SK-N-SH (cell line): ENCODE measurements around the gene HRH1. TPM values are rescaled to one million over a fixed set of nuclear protein-coding genes. Genes with fewer than 3 reads are reported as not detected.
"Not testable (repeated sequence)": the region's sequence is repeated elsewhere in the genome, so short reads cannot be mapped to it uniquely, and the experiment has no call there.

Experiments used
- CTCF ChIA-PET: fragments of 300-600, 350-600 bp; formaldehyde crosslinking; extraction: SDS; loops from one replicate; lab custom pipeline; 2021; lab: Yijun Ruan, JAX
- POLR2A ChIA-PET: fragments of 350-600 bp; sonication (Branson Sonifier 250); formaldehyde crosslinking; extraction: SDS; loops from one replicate; lab custom pipeline; 2020; ENCODE audit warnings: antibody characterized with exemption, inconsistent platforms; lab: Yijun Ruan, JAX
- DNase-seq: peaks from one replicate; pipeline ENCODE4 v3.0.0; 2012
- H2AFZ ChIP-seq: fragments of 200-600 bp; sonication (generic); 2 replicates; pipeline ENCODE4 v1.8.1; 2016; ENCODE audit warnings: antibody characterized with exemption, mild to moderate bottlenecking, low read depth
- H3F3A ChIP-seq: fragments of 200-600 bp; sonication (generic); replicated peaks from 2 replicates; pipeline ENCODE3; 2016; ENCODE audit warnings: antibody characterized with exemption, mild to moderate bottlenecking; ENCODE audit not compliant: insufficient read depth
- H3K27ac ChIP-seq, 2 experiments: fragments of 200-500 bp in 1 of 2; fragments of 200-600 bp in 1 of 2; sonication (Bioruptor generic) in 1 of 2; sonication (generic), shearing (Covaris generic) in 1 of 2; 2 replicates each; pipeline versions ENCODE4 v1.5.1 to v1.6.1; 2014 to 2016; ENCODE audit warnings: low read depth in 2 of 2, inconsistent platforms in 1 of 2, low read length in 1 of 2, mild to moderate bottlenecking in 1 of 2, mixed read lengths in 1 of 2
- H3K27me3 ChIP-seq: fragments of 200-600 bp; sonication (generic), shearing (Covaris generic); 2 replicates; pipeline ENCODE4 v1.6.1; 2016; ENCODE audit warnings: mixed run types; ENCODE audit not compliant: insufficient read depth
- H3K36me3 ChIP-seq, 2 experiments: fragments of 200-500 bp in 1 of 2; fragments of 200-600 bp in 1 of 2; sonication (Bioruptor generic) in 1 of 2; sonication (generic) in 1 of 2; replicated peaks in 1 of 2; 2 replicates each; pipeline versions ENCODE3 to v1.5.1; 2014 to 2016; ENCODE audit warnings: low read length in 1 of 2, mild to moderate bottlenecking in 1 of 2; ENCODE audit not compliant: insufficient read depth in 2 of 2, control insufficient read depth in 1 of 2
- H3K4me1 ChIP-seq, 2 experiments: fragments of 200-500 bp in 1 of 2; fragments of 200-600 bp in 1 of 2; sonication (Bioruptor generic) in 1 of 2; sonication (generic), shearing (Covaris generic) in 1 of 2; 2 replicates each; pipeline versions ENCODE4 v1.5.1 to v1.6.1; 2014 to 2016; ENCODE audit warnings: low read depth in 1 of 2, low read length in 1 of 2, mixed run types in 1 of 2; ENCODE audit not compliant: insufficient read depth in 2 of 2, control insufficient read depth in 1 of 2
- H3K4me2 ChIP-seq: fragments of 200-600 bp; sonication (generic), shearing (Covaris generic); 2 replicates; pipeline ENCODE4 v1.6.1; 2017; ENCODE audit warnings: mixed run types
- H3K4me3 ChIP-seq, 2 experiments: fragments of 200-500 bp in 1 of 2; fragments of 200-600 bp in 1 of 2; sonication (Bioruptor generic) in 1 of 2; sonication (generic), shearing (Covaris generic) in 1 of 2; 2 replicates each; pipeline versions ENCODE4 v1.5.1 to v1.8.1; 2014 to 2016; ENCODE audit warnings: low read depth in 2 of 2, inconsistent platforms in 1 of 2, low read length in 1 of 2, mild to moderate bottlenecking in 1 of 2, mixed read lengths in 1 of 2, moderate library complexity in 1 of 2
- H3K79me2 ChIP-seq: fragments of 200-600 bp; sonication (generic); 2 replicates; pipeline ENCODE4 v1.8.1; 2017; ENCODE audit warnings: mild to moderate bottlenecking; ENCODE audit not compliant: insufficient read depth
- H3K9ac ChIP-seq: fragments of 200-600 bp; sonication (generic); 2 replicates; pipeline ENCODE4 v1.6.1; 2017; ENCODE audit warnings: mixed run types
- H3K9me2 ChIP-seq: fragments of 200-600 bp; sonication (generic); 2 replicates; pipeline ENCODE4 v1.6.1; 2017; ENCODE audit warnings: mixed run types
- H3K9me3 ChIP-seq: fragments of 200-600 bp; sonication (generic); 2 replicates; pipeline ENCODE4 v1.6.1; 2017; ENCODE audit warnings: mixed run types, mild to moderate bottlenecking, moderate library complexity
- H4K20me1 ChIP-seq: fragments of 200-600 bp; sonication (generic); 2 replicates; pipeline ENCODE4 v1.6.1; 2017; ENCODE audit warnings: mild to moderate bottlenecking, mixed run types; ENCODE audit not compliant: insufficient read depth
- CHD2 ChIP-seq: fragments of 150-350 bp; IDR thresholded peaks from 2 replicates; pipeline ENCODE4 v1.6.1; 2018; ENCODE audit warnings: low read length; ENCODE audit not compliant: partially characterized antibody
- CTCF ChIP-seq: fragments of 200-600 bp; sonication (generic); IDR thresholded peaks from 2 replicates; pipeline ENCODE4 v1.6.1; 2017; ENCODE audit warnings: antibody characterized with exemption, mild to moderate bottlenecking, moderate library complexity
- EP300 ChIP-seq, 2 experiments: IDR thresholded peaks; 2 replicates each; pipeline versions ENCODE4 v1.4.0 to v1.6.1; 2012; ENCODE audit warnings: borderline replicate concordance in 1 of 2, low read depth in 1 of 2, low read length in 1 of 2
- MAX ChIP-seq: IDR thresholded peaks from 2 replicates; pipeline ENCODE4 v1.4.0; 2012; ENCODE audit warnings: low read depth
- NFIC ChIP-seq: IDR thresholded peaks from 2 replicates; pipeline ENCODE4 v1.4.0; 2012; ENCODE audit warnings: borderline replicate concordance
- TAF1 ChIP-seq: IDR thresholded peaks from 2 replicates; pipeline ENCODE4 v1.6.1; 2012; ENCODE audit warnings: low read depth, mild to moderate bottlenecking, low read length, moderate library complexity, borderline replicate concordance
- USF1 ChIP-seq: IDR thresholded peaks from 2 replicates; pipeline ENCODE4 v1.4.0; 2012; ENCODE audit warnings: low read depth, borderline replicate concordance
- WGBS: methylation state at CpG from one replicate; pipeline ENCODE4 v1.1.6; 2017; ENCODE audit warnings: low lambda C conversion rate; 5-methylcytosine and 5-hydroxymethylcytosine counted together
- polyA plus RNA-seq, 3 experiments: library from polyadenylated mRNA; depleted of rRNA; stranded (reverse); fragments of >200 nt; gene quantifications; 2 replicates each; pipeline ENCODE4 v1.2.3, GENCODE V29; 2012

Gene HRH1
- 6.2 and 7.7 TPM in 2 replicates for polyA plus RNA-seq (2012; rRNA removed)
- polyA plus RNA-seq (2012; cell fraction: cytosol; rRNA removed): 6.9 and 7.3 TPM in 2 replicates
- 3.6 and 7.6 TPM in 2 replicates for polyA plus RNA-seq (2012; cell fraction: nucleus; rRNA removed)

- H3K79me2 ChIP-seq: peaks cover 56% of the 10 kb centered on the region
- ChIA-PET POLR2A (interaction anchor here (1.2 kb wide), 1 partner anchor 118 kb away, joined by 3 read pairs; the partner anchor contains the start of gene ATG7), CTCF (interaction anchor here (0.6 to 5.7 kb wide), 37 partner anchors 9 to 396 kb away, joined by 3 to 72 read pairs (median 5); no protein-coding TSS in a partner anchor)
- H3K36me3 ChIP-seq: peaks cover 0 to 5% of the 10 kb centered on the region in 2 experiments
- DNase-seq: peak; percentile 80
- peak within 1 kb of the TSS; percentile 37 for H2AFZ ChIP-seq
- H3K9ac ChIP-seq: peak within 1 kb of the TSS; percentile 96
- no peaks in the 10 kb centered on the region for H3K9me3 ChIP-seq
- H3F3A ChIP-seq: peaks cover 19% of the 10 kb centered on the region
- H3K4me3 ChIP-seq: peak within 1 kb of the TSS; percentile 71 to 86
- peak within 1 kb of the TSS in 1 of 2 experiments; percentile 85; a peak in 3 of 4 replicates for H3K27ac ChIP-seq
- peak within 1 kb of the TSS; percentile 85 for H3K4me2 ChIP-seq
- no peaks in the 10 kb centered on the region for H3K9me2 ChIP-seq
- no peaks in the 10 kb centered on the region for H3K27me3 ChIP-seq
- peaks cover 13% of the 10 kb centered on the region; the same call in 1 of the 2 replicates for H4K20me1 ChIP-seq
- TF ChIP-seq EP300 (IDR thresholded peaks at IDR 0.05; ENCODE audit: borderline replicate concordance in 1 of 2, low read depth in 1 of 2, low read length in 1 of 2) (no peak; a peak in 1 of 4 replicates), USF1 (no peak), NFIC (no peak), CTCF (peak; percentile 16; the same call in 1 of the 2 replicates), MAX (0 out of 2 replicates have a peak, but pooled peaks have one; percentile 25), TAF1 (peak; percentile 14; the same call in 1 of the 2 replicates), CHD2 (no peak)
- peaks cover 7 to 9% of the 10 kb centered on the region in 2 experiments; a peak in 3 of 4 replicates for H3K4me1 ChIP-seq
- 4% methylated on average over 13 of the region's 98 CpGs for WGBS
These were observed at the start of gene HRH1 for GRCh38 chr3:11154036-11154952. HRH1 (plus strand) TSS chr3:11154493; CDS start chr3:11259038, 104,545 bp downstream.

GRCh38 chr3:11113316-11113715 lies 41.0 kb upstream of the HRH1 start:
- H2AFZ ChIP-seq, POLR2A ChIA-PET, H3K4me2 ChIP-seq, H4K20me1 ChIP-seq, H3K27ac ChIP-seq, H3F3A ChIP-seq, H3K27me3 ChIP-seq, DNase-seq, H3K36me3 ChIP-seq, H3K4me3 ChIP-seq, H3K4me1 ChIP-seq, H3K9me3 ChIP-seq, H3K9me2 ChIP-seq, H3K9ac ChIP-seq, H3K79me2 ChIP-seq, CTCF ChIA-PET: not testable (repeated sequence)
- 79% methylated on average over 2 of the region's 2 CpGs for WGBS
